Upper lobe of right lung (tissue), 1 donor: ENCODE results near the gene SGPP1. TPM values are rescaled to one million over a fixed set of nuclear protein-coding genes. Genes with fewer than 3 reads are reported as not detected.
"Not testable (repeated sequence)": the region's sequence is repeated elsewhere in the genome, so short reads cannot be mapped to it uniquely, and the experiment has no call there.

Experiments
- ATAC-seq: fragments of 200-7000 bp; cut with Tn5 transposase; one replicate; pipeline ENCODE4 v1.9.1; 2020; ENCODE audit warnings: mild to moderate bottlenecking, moderate library complexity
- DNase-seq: peaks from one replicate; pipeline ENCODE4 v3.0.0-alpha.2; 2020
- H3K27ac ChIP-seq: fragments of 200-600 bp; one replicate; pipeline ENCODE4 v1.8.0; 2022
- H3K27me3 ChIP-seq: fragments of 200-600 bp; one replicate; pipeline ENCODE4 v1.8.0; 2022; ENCODE audit warnings: mild to moderate bottlenecking
- H3K36me3 ChIP-seq: fragments of 200-600 bp; one replicate; pipeline ENCODE4 v1.8.0; 2022
- H3K4me1 ChIP-seq: fragments of 200-600 bp; one replicate; pipeline ENCODE4 v1.8.0; 2022
- H3K4me3 ChIP-seq: fragments of 200-600 bp; one replicate; pipeline ENCODE4 v1.8.0; 2022; ENCODE audit warnings: mild to moderate bottlenecking
- H3K9me3 ChIP-seq: fragments of 200-600 bp; one replicate; pipeline ENCODE4 v1.8.0; 2022
- intact Hi-C: fragments of 100-400 bp; cut with DNase I; formaldehyde crosslinking; loops from one replicate; pipeline ENCODE4 v1.11.0; 2022
- total RNA-seq: library from RNA; stranded (reverse); fragmentation: NEBNext Ultra II Directional; extraction: Animal tissue kit (Norgen Biotek cat#: 25700); gene quantifications from one replicate; pipeline ENCODE4 v1.2.1, GENCODE V29; 2021
- TF ChIP-seq, protein P1 (sequence below): fragments of 200-600 bp; IDR thresholded peaks from one replicate; pipeline ENCODE4 v1.8.0; 2022; ENCODE audit warnings: antibody characterized with exemption
- donor health status: DM: no; HTN: yes; CAD: no; lungs with severe emphysema.

SGPP1 gene
- total RNA-seq, 1 donor from 2014 or later: 22.3 TPM

DNA sequence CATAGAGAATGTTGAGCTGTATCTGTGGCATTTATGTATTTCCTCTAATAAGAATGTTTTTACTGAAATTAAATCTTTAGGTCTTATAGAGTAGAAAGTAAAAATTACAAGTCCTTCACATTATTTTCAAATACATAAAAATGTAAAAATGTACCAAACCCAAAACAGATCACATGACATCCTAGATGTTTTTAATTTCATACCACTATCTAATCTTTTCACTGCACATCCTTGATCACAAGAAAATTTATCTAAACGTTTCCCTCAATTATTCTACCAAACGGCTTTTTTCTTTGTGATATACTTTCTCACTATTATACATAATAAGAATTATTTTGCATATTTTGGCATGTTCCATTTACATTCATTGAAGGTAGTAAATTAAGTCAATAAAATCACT, 18.3 kb downstream of the SGPP1 start:
- TF ChIP-seq, protein P1, sequence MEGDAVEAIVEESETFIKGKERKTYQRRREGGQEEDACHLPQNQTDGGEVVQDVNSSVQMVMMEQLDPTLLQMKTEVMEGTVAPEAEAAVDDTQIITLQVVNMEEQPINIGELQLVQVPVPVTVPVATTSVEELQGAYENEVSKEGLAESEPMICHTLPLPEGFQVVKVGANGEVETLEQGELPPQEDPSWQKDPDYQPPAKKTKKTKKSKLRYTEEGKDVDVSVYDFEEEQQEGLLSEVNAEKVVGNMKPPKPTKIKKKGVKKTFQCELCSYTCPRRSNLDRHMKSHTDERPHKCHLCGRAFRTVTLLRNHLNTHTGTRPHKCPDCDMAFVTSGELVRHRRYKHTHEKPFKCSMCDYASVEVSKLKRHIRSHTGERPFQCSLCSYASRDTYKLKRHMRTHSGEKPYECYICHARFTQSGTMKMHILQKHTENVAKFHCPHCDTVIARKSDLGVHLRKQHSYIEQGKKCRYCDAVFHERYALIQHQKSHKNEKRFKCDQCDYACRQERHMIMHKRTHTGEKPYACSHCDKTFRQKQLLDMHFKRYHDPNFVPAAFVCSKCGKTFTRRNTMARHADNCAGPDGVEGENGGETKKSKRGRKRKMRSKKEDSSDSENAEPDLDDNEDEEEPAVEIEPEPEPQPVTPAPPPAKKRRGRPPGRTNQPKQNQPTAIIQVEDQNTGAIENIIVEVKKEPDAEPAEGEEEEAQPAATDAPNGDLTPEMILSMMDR: no peak
- H3K27ac ChIP-seq: no peak overlapping the region
- no peaks in the 10 kb centered on the region for H3K27me3 ChIP-seq
- H3K36me3 ChIP-seq: no peaks in the 10 kb centered on the region
- H3K4me3 ChIP-seq: no peak overlapping the region
- no peak for ATAC-seq
- intact Hi-C loops: no loop called here
- no peak for DNase-seq
- no peaks in the 10 kb centered on the region for H3K9me3 ChIP-seq
- H3K4me1 ChIP-seq: peaks cover 2% of the 10 kb centered on the region

DNA sequence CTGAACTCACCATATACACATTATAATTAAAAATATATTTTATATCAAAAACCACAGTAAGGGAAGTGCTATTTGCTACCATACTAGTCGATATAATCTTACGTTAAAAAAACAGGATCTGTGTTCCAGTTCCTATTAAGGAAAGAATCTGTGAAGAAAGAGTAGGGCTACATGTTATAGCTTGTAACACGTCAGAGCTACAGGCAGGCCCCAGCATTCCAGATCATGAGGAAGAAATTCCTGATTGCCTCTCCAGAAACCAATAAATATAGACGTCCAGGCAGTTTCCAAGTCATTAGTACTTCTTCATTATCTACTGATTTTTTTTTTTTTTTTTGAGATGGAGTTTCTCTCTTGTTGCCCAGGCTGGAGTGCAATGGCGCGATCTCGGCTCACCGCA, 20.6 kb downstream of the SGPP1 start:
- no peak for DNase-seq
- Histone ChIP-seq H3K9me3 (no peaks in the 10 kb centered on the region), H3K27me3 (no peaks in the 10 kb centered on the region), H3K4me3 (no peak overlapping the region), H3K27ac (no peak overlapping the region), H3K4me1 (peaks cover 3% of the 10 kb centered on the region), H3K36me3 (no peaks in the 10 kb centered on the region)
- intact Hi-C loops: no loop called here
- TF ChIP-seq, protein P1: no peak
- no peak for ATAC-seq

DNA sequence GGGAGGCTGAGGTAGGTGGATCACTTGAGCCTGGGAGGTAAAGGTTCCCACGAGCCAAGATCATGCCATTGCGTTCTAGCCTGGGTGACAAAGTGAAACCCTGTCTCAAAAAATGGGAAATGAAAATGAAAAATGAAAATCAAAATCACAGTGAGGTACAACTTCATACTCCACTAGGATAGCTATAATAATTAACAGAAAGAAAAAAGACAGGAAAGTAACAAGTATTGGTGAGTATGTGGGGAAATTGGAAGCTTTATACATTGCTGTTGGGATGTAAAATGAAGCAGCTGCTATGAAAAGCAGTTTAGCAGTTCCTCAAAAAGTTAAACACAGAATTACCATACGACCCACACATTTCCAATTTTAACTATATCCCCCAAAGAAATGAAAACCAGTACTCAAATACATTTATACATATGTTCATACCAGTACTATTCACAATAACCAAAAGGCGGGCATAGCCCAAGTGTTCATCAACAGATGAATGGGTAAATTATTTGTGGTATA, 22.2 kb downstream of the SGPP1 start:
- TF ChIP-seq, protein P1: no peak
- H3K9me3 ChIP-seq: no peaks in the 10 kb centered on the region
- no peaks in the 10 kb centered on the region for H3K36me3 ChIP-seq
- H3K27me3 ChIP-seq: no peaks in the 10 kb centered on the region
- DNase-seq: no peak
- peaks cover 3% of the 10 kb centered on the region for H3K4me1 ChIP-seq
- H3K27ac ChIP-seq: no peak overlapping the region
- intact Hi-C loops: no loop called here
- no peak for ATAC-seq
- H3K4me3 ChIP-seq: no peak overlapping the region

DNA sequence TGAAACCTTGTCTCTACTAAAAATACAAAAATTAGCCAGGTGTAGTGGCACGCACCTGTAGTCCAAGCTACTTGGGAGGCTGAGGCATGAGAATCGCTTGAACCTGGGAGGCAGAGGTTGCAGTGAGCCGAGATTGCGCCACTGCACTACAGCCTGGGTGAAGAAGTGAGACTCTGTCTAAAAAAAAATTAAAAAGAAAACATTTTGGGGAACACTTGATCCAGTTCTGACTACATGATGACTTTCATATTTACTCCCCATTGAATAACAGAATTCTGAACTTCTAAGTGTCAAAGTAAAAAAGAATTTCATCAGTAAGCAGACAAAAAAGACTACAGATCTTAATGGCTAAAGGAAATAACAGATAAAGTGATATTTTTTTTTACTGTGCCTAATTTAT, 25.3 kb downstream of the SGPP1 start:
- H3K4me1 ChIP-seq, H3K9me3 ChIP-seq, intact Hi-C loops, H3K4me3 ChIP-seq, H3K27me3 ChIP-seq, H3K27ac ChIP-seq, H3K36me3 ChIP-seq, ATAC-seq, DNase-seq: not testable (repeated sequence)

DNA sequence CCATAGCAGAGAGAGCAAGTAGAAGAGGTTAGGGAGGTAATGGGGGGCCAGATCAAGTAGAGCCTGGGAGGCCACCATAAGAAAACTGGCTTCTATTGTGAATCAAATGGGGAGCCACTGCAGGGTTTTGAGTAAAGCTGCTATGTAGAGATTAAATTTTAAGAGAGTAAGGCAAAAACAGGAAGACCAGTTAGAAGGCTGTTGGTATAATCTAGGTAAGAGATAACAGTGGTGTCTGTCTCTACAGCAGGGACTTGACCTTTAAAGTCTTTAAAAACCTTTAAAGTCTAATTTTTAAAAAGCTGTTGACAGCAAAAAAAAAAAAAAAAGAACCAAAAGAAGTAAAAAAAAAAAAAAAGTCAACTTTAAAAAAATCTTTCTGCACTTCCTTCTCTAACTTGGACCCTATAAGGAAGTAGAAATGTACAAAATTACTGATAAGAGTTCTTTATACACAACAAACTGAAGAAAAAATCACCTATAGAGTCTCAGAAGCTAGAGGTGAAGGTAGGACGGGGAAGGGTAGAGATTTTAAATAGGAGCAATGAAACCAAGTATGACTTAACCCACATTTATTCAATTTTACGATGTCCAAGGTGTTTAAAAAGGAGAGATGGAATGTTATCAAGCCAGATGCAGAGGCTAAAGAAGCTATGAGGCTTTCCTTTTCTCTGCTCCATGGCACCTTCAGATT, 26.1 kb downstream of the SGPP1 start:
- intact Hi-C loops: no loop called here
- TF ChIP-seq, protein P1: no peak
- no peaks in the 10 kb centered on the region for H3K9me3 ChIP-seq

DNA sequence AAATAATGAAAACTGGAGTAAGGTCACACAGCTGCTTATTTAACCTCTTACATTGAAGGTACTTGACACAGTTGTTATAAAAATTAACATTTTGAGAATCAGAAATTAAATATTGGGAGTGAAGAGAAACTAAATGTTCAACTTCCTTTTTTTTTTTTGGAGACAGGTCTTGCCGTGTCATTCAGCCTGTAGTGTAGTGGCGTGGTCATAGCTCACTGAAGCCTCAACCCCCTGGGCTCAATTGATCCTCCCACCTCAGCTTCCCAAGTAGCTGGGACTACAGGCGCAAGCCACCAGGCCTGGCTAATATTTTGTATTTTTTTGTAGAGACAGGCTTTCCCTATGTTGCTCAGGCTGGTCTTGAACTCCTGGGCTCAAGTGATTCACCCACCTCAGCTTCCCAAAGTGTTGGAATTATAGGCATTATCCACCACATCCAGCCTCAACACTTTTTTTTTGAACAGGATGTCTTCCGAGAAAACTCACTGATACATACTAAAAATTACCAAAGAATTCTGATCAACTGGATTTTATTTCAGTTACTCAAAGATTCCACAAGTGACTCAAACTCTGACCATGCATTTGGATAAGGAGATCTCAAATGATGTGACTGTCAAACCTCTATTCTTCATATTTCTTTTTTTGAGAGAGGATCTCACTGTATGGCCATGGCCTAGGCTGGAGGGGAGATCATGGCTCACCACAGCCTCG, 35.4 kb downstream of the SGPP1 start:
- Histone ChIP-seq H3K4me3 (no peak overlapping the region), H3K27me3 (no peaks in the 10 kb centered on the region), H3K36me3 (peaks cover 9% of the 10 kb centered on the region), H3K4me1 (no peaks in the 10 kb centered on the region), H3K27ac (no peak overlapping the region), H3K9me3 (no peaks in the 10 kb centered on the region)
- no peak for ATAC-seq
- DNase-seq: no peak
- TF ChIP-seq, protein P1: no peak
- intact Hi-C loops: no loop called here

More for the DNA sequence above, 26.1 kb downstream of the SGPP1 start:
- Histone ChIP-seq H3K27ac (no peak overlapping the region), H3K36me3 (no peaks in the 10 kb centered on the region), H3K4me1 (peaks cover 3% of the 10 kb centered on the region), H3K27me3 (no peaks in the 10 kb centered on the region), H3K4me3 (no peak overlapping the region)
- no peak for ATAC-seq
- no peak for DNase-seq
